Body of pancreas (tissue), 4 donors: ENCODE measurements around the gene KLLN. TPM values are rescaled to one million over a fixed set of nuclear protein-coding genes. Genes with fewer than 3 reads are reported as not detected.
"Not testable (repeated sequence)": the region's sequence is repeated elsewhere in the genome, so short reads cannot be mapped to it uniquely, and the experiment has no call there.

Experiments
- ATAC-seq: fragments of 150-250 bp; one replicate; pipeline ENCODE4 v1.9.1; 2016
- DNase-seq, 4 donors: peaks; one replicate each; pipeline ENCODE4 v3.0.0-alpha.2; 2019
- H3K27ac ChIP-seq, 4 donors: fragments of 200-600 bp; sonication (generic); 1 replicate in 3 of 4; 2 replicates in 1 of 4; pipeline versions ENCODE4 v1.5.1 to v1.6.1; 2016 to 2019; ENCODE audit warnings: mild to moderate bottlenecking in 1 of 4, mixed read lengths in 1 of 4, moderate library complexity in 1 of 4
- H3K27me3 ChIP-seq, 2 donors: fragments of 200-600 bp; sonication (generic); one replicate each; pipeline ENCODE4 v1.6.0; 2016; ENCODE audit warnings: mild to moderate bottlenecking in 1 of 2
- H3K36me3 ChIP-seq, 2 donors: fragments of 200-600 bp; sonication (generic); replicated peaks in 1 of 2; 2 replicates each; pipeline ENCODE4 v1.5.1; 2016; ENCODE audit warnings: low read depth in 2 of 2; ENCODE audit not compliant: insufficient read depth in 1 of 2
- H3K4me1 ChIP-seq: fragments of 200-600 bp; sonication (generic); one replicate; pipeline ENCODE4 v1.6.0; 2016
- H3K4me3 ChIP-seq, 2 donors: fragments of 200-600 bp; sonication (generic); 1 replicate in 1 of 2; 2 replicates in 1 of 2; pipeline ENCODE4 v1.5.1; 2016 to 2019
- H3K9me3 ChIP-seq, 3 donors: fragments of 200-600 bp; sonication (generic); 1 replicate in 2 of 3; 2 replicates in 1 of 3; pipeline ENCODE4 v1.5.1; 2016
- POLR2A ChIP-seq, 3 donors: fragments of 450-650 bp; IDR thresholded peaks; one replicate each; pipeline ENCODE4 v1.6.1; 2016; ENCODE audit warnings: antibody characterized with exemption in 3 of 3, mild to moderate bottlenecking in 2 of 3
- WGBS, 2 donors: methylation state at CpG; one replicate each; pipeline ENCODE4 v1.1.5; 2017; 5-methylcytosine and 5-hydroxymethylcytosine counted together
- intact Hi-C: fragments of 100-400 bp; cut with DNase I; formaldehyde crosslinking; loops from one replicate; pipeline ENCODE4 v1.15.1; 2023
- total RNA-seq, 2 donors: library from RNA; depleted of rRNA; stranded (reverse); fragments of >200 nt; gene quantifications; one replicate each; pipeline ENCODE4 v1.1.0, GENCODE V29; 2016
- TF ChIP-seq, protein P1 (sequence below), 7 experiments: fragments of 450-650 bp in 4 of 7; fragments of 200-600 bp in 3 of 7; sonication (generic) in 3 of 7; IDR thresholded peaks; one replicate each; pipeline ENCODE4 v1.5.1; 2016 to 2019; ENCODE audit warnings: antibody characterized with exemption in 7 of 7

Gene KLLN
- total RNA-seq, 2 donors from 2014 or later: 0.78 to 0.99 TPM

GRCh38 chr10:87887548-87888289 lies 24.4 kb upstream of the KLLN start:
- DNase-seq (no peak), ATAC-seq (no peak)
- Histone ChIP-seq H3K4me3 (no peak overlapping the region), H3K27ac (no peak overlapping the region), H3K36me3 (no peaks in the 10 kb centered on the region), H3K4me1 (peaks cover 14% of the 10 kb centered on the region), H3K27me3 (no peaks in the 10 kb centered on the region), H3K9me3 (no peaks in the 10 kb centered on the region)
- TF ChIP-seq POLR2A (IDR thresholded peaks at IDR 0.05): no peak
- TF ChIP-seq, protein P1, sequence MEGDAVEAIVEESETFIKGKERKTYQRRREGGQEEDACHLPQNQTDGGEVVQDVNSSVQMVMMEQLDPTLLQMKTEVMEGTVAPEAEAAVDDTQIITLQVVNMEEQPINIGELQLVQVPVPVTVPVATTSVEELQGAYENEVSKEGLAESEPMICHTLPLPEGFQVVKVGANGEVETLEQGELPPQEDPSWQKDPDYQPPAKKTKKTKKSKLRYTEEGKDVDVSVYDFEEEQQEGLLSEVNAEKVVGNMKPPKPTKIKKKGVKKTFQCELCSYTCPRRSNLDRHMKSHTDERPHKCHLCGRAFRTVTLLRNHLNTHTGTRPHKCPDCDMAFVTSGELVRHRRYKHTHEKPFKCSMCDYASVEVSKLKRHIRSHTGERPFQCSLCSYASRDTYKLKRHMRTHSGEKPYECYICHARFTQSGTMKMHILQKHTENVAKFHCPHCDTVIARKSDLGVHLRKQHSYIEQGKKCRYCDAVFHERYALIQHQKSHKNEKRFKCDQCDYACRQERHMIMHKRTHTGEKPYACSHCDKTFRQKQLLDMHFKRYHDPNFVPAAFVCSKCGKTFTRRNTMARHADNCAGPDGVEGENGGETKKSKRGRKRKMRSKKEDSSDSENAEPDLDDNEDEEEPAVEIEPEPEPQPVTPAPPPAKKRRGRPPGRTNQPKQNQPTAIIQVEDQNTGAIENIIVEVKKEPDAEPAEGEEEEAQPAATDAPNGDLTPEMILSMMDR (IDR thresholded peaks at IDR 0.05): no peak
- 100% methylated on average over 2 of the region's 2 CpGs for WGBS, 2 donors
- intact Hi-C loops: loop anchor here (10.0 kb wide), 1 partner anchor 57 kb away; no protein-coding TSS in a partner anchor

DNA sequence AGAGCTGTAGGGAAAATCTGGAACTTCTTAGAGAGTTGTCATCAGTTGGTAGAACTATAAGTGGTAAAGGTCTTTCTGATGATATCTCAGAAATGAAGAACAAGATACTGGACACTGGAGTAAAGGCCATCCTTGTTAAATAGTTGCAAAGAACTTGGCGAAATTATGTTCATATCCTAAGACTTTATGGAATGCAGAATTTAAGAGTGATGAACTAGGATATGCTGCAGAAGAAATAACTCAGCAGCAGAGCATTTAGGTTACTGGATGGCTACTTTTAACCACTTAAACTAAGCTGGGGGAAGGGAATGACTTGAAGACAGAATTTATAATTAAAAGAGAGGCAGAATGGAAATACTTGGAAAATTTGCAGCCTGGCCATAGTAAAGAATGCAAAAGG lies 23.8 kb upstream of the KLLN start:
- WGBS, 2 donors: 90% methylated on average over 1 of the region's 1 CpG
- H3K27ac ChIP-seq: no peak overlapping the region
- ATAC-seq: no peak

GRCh38 chr10:87886635-87887034 lies 23.3 kb upstream of the KLLN start:
- DNase-seq (no peak), ATAC-seq (no peak)
- Histone ChIP-seq H3K4me3 (no peak overlapping the region), H3K36me3 (no peaks in the 10 kb centered on the region), H3K27me3 (no peaks in the 10 kb centered on the region), H3K27ac (no peak overlapping the region), H3K9me3 (no peaks in the 10 kb centered on the region), H3K4me1 (peaks cover 20% of the 10 kb centered on the region)
- no peak for TF ChIP-seq POLR2A (IDR thresholded peaks at IDR 0.05)
- TF ChIP-seq, protein P1 (IDR thresholded peaks at IDR 0.05): no peak
- intact Hi-C loops: loop anchor here (10.0 kb wide), 1 partner anchor 58 kb away; no protein-coding TSS in a partner anchor
- WGBS, 2 donors: 98 to 100% methylated on average over 2 of the region's 2 CpGs

More for the DNA sequence above, 23.8 kb upstream of the KLLN start:
- Histone ChIP-seq H3K27me3 (no peaks in the 10 kb centered on the region), H3K36me3 (no peaks in the 10 kb centered on the region), H3K4me3 (no peak overlapping the region), H3K9me3 (no peaks in the 10 kb centered on the region), H3K4me1 (peaks cover 16% of the 10 kb centered on the region)
- TF ChIP-seq POLR2A (IDR thresholded peaks at IDR 0.05): no peak
- TF ChIP-seq, protein P1 (IDR thresholded peaks at IDR 0.05): no peak
- intact Hi-C loops: loop anchor here (10.0 kb wide), 1 partner anchor 58 kb away; no protein-coding TSS in a partner anchor
- DNase-seq: no peak

DNA sequence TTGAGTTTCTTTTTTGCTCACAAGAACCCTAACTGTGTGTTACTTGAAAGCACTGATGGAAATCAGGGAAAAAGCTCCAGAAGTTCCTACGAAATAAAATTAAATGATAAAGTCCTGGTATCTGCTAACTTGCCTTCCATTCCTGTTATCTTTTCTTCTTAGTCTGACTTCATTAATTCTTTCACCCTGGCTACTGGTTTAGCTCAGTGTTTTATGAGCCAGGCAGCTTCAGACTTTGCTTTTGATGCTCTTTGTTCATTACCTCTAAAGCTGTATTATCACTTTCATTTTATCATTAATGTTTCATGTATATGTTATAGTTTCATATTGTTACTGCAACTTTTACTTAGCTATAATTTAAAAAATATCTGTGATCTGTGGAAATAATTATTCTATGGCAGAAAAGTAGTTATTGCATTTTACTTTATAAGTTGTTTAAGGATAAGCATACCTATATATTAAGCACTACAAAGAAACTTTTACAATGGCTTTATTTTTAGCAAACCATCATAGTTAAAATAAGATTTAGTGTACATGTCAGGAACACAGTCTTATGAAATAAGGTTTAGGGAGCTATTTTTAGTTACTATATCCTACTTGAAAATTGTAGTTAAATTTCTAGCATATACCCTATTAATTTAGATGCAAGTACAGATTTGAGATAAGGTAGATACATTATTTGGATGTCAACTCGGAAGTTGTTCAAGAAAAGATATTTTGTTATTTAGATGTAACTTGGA lies 19.4 kb upstream of the KLLN start:
- H3K27ac ChIP-seq: no peak overlapping the region
- peaks cover 34% of the 10 kb centered on the region for H3K4me1 ChIP-seq
- intact Hi-C loops: loop anchor here (10.0 kb wide), 1 partner anchor 62 kb away; no protein-coding TSS in a partner anchor
- H3K4me3 ChIP-seq: no peak overlapping the region
- WGBS, 2 donors: 59 to 70% methylated on average over 2 of the region's 2 CpGs
- no peaks in the 10 kb centered on the region for H3K9me3 ChIP-seq
- TF ChIP-seq, protein P1 (IDR thresholded peaks at IDR 0.05): no peak
- no peak for TF ChIP-seq POLR2A (IDR thresholded peaks at IDR 0.05)
- H3K27me3 ChIP-seq: no peaks in the 10 kb centered on the region
- H3K36me3 ChIP-seq: no peaks in the 10 kb centered on the region
- ATAC-seq (no peak), DNase-seq (no peak)

GRCh38 chr10:87881373-87882059 lies 18.2 kb upstream of the KLLN start:
- not testable (repeated sequence) for DNase-seq, H3K9me3 ChIP-seq, H3K36me3 ChIP-seq, H3K27me3 ChIP-seq, H3K4me3 ChIP-seq, H3K27ac ChIP-seq, ATAC-seq
- WGBS, 2 donors: 95 to 100% methylated on average over 5 of the region's 5 CpGs
- intact Hi-C loops: loop anchor here (10.0 kb wide), 1 partner anchor 63 kb away; no protein-coding TSS in a partner anchor
- H3K4me1 ChIP-seq: peaks cover 35% of the 10 kb centered on the region
